K562 (cell line): ENCODE results near the gene HGS. TPM values are rescaled to one million over a fixed set of nuclear protein-coding genes. Genes with fewer than 3 reads are reported as not detected.
A peak's percentile ranks its signal among the peaks of the same experiment; 100 is the strongest.

Experiments
- ARID2 ChIP-seq: fragments of 450-650 bp; IDR thresholded peaks from 2 replicates; pipeline ENCODE4 v1.6.1; 2017; ENCODE audit warnings: antibody characterized with exemption, mild to moderate bottlenecking
- ARID3B ChIP-seq: fragments of 250-450 bp; sonication (Bioruptor Pico); IDR thresholded peaks from 2 replicates; pipeline ENCODE4 v1.4.0; 2020; ENCODE audit warnings: borderline replicate concordance
- CHD1 ChIP-seq: fragments of 200-600 bp; sonication (generic); IDR thresholded peaks from one replicate; pipeline ENCODE4 v1.6.1; 2012; ENCODE audit warnings: mild to moderate bottlenecking, moderate library complexity, low read length, inconsistent platforms
- GMEB1 ChIP-seq: fragments of 250-450 bp; sonication (Bioruptor Pico); IDR thresholded peaks from 2 replicates; pipeline ENCODE4 v1.4.0; 2020; ENCODE audit warnings: mild to moderate bottlenecking
- RBM14 ChIP-seq: fragments of 200-400 bp; formaldehyde crosslinking; IDR thresholded peaks from 2 replicates; pipeline ENCODE4 v1.6.1; 2018; ENCODE audit warnings: low read depth, mild to moderate bottlenecking, low read length, moderate library complexity, borderline replicate concordance; ENCODE audit not compliant: insufficient read depth
- SETDB1 ChIP-seq: IDR thresholded peaks from one replicate; pipeline ENCODE4 v1.6.1; 2012; ENCODE audit warnings: low read length, control low read depth, inconsistent platforms
- ZNF444 ChIP-seq: fragments of 250-450 bp; sonication (Bioruptor Pico); IDR thresholded peaks from 2 replicates; pipeline ENCODE4 v1.4.0; 2020; ENCODE audit warnings: mild to moderate bottlenecking, moderate library complexity
- ZNF717 ChIP-seq: fragments of 250-450 bp; sonication (Bioruptor Pico); IDR thresholded peaks from 2 replicates; pipeline ENCODE4 v1.5.0; 2021
- polyA plus RNA-seq, 8 experiments: library from polyadenylated mRNA; depleted of rRNA in 4 of 8; stranded (reverse) in 5 of 8; unstranded in 3 of 8; fragments of >200 nt; fragmentation: Nextera tagmentation in 2 of 8; fragmentation: Illumina TruSeq in 1 of 8; extraction: Ambion mirVana in 2 of 8; extraction: Trizol in 1 of 8; gene quantifications; 2 replicates each; pipeline versions ENCODE4 v1.2.1 to v1.2.3, GENCODE V29; 2011 to 2014; ENCODE audit warnings: inconsistent platforms in 1 of 8, missing spikeins in 1 of 8
- total RNA-seq, 7 experiments: library from RNA; depleted of rRNA in 6 of 7; stranded (reverse); fragments of >200 nt in 6 of 7; fragmentation: Illumina TruSeq in 2 of 7; extraction: Trizol in 2 of 7; gene quantifications; 2 replicates each; pipeline versions ENCODE4 v1.2.1 to v1.2.3, GENCODE V29; 2011 to 2021; ENCODE audit warnings: low replicate concordance in 1 of 7
- TF ChIP-seq, protein P1 (sequence below): fragments of 450-650 bp; IDR thresholded peaks from 2 replicates; pipeline ENCODE4 v1.6.1; 2016; ENCODE audit warnings: mild to moderate bottlenecking, moderate library complexity
- TF ChIP-seq, protein P2 (sequence below): fragments of 450-650 bp; formaldehyde crosslinking; IDR thresholded peaks from 2 replicates; pipeline ENCODE4 v1.4.0; 2022; ENCODE audit warnings: missing genetic modification characterization

HGS gene
- total and polyA plus RNA-seq, 9 of the 15 experiments (the other 6 are each of a cell fraction or from before 2014, with no cell fraction given), result 3.9 to 176 (median 77.1) TPM

DNA sequence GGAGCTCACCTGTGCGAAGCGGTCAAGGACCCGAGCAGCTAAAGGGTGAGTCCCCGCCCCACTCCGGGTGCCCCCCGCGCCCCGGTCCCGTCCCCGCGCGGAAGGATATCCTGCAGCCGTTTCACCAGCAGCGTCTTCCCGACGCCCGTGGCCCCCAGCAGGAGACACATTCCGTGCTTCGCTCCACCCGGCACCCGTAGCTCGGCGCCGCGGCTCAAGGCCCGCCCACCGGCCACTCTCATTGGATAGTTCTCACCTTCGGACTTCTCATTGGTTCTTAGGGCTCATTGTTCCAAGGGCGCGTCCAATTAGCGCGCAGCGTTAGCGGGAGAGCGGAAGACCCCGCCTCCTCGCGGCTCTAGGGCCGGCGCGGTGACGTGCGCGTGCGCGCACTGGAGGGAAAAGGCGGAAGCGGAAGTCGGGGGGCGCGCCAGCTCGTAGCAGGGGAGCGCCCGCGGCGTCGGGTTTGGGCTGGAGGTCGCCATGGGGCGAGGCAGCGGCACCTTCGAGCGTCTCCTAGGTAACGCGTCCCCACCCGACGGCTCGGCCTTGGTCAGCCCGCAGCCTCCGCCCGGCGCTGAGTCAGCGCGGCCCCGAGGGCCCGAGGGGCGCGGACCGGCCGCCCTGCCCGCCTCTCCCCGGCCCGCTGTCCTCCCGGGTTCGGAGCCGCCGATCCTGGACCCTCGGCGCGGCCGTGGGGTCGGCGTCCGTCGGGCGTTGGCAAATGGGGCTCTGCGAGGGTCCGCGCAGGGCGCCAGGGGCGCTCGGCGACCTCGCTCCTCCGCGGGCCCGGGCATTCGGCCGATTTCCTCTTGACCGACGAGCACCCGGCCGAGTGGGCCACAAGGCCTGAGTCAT lies at the start of gene HGS, which contains the start of gene ARL16 (continued):
- TF ChIP-seq CHD1 (no peak), ARID2 (no peak), ZNF717 (CRISPR knock-in tag) (no peak), ARID3B (CRISPR knock-in tag) (no peak), GMEB1 (CRISPR knock-in tag) (peak; percentile 89), SETDB1 (no peak), ZNF444 (CRISPR knock-in tag) (no peak), RBM14 (no peak)
- TF ChIP-seq, protein P1, sequence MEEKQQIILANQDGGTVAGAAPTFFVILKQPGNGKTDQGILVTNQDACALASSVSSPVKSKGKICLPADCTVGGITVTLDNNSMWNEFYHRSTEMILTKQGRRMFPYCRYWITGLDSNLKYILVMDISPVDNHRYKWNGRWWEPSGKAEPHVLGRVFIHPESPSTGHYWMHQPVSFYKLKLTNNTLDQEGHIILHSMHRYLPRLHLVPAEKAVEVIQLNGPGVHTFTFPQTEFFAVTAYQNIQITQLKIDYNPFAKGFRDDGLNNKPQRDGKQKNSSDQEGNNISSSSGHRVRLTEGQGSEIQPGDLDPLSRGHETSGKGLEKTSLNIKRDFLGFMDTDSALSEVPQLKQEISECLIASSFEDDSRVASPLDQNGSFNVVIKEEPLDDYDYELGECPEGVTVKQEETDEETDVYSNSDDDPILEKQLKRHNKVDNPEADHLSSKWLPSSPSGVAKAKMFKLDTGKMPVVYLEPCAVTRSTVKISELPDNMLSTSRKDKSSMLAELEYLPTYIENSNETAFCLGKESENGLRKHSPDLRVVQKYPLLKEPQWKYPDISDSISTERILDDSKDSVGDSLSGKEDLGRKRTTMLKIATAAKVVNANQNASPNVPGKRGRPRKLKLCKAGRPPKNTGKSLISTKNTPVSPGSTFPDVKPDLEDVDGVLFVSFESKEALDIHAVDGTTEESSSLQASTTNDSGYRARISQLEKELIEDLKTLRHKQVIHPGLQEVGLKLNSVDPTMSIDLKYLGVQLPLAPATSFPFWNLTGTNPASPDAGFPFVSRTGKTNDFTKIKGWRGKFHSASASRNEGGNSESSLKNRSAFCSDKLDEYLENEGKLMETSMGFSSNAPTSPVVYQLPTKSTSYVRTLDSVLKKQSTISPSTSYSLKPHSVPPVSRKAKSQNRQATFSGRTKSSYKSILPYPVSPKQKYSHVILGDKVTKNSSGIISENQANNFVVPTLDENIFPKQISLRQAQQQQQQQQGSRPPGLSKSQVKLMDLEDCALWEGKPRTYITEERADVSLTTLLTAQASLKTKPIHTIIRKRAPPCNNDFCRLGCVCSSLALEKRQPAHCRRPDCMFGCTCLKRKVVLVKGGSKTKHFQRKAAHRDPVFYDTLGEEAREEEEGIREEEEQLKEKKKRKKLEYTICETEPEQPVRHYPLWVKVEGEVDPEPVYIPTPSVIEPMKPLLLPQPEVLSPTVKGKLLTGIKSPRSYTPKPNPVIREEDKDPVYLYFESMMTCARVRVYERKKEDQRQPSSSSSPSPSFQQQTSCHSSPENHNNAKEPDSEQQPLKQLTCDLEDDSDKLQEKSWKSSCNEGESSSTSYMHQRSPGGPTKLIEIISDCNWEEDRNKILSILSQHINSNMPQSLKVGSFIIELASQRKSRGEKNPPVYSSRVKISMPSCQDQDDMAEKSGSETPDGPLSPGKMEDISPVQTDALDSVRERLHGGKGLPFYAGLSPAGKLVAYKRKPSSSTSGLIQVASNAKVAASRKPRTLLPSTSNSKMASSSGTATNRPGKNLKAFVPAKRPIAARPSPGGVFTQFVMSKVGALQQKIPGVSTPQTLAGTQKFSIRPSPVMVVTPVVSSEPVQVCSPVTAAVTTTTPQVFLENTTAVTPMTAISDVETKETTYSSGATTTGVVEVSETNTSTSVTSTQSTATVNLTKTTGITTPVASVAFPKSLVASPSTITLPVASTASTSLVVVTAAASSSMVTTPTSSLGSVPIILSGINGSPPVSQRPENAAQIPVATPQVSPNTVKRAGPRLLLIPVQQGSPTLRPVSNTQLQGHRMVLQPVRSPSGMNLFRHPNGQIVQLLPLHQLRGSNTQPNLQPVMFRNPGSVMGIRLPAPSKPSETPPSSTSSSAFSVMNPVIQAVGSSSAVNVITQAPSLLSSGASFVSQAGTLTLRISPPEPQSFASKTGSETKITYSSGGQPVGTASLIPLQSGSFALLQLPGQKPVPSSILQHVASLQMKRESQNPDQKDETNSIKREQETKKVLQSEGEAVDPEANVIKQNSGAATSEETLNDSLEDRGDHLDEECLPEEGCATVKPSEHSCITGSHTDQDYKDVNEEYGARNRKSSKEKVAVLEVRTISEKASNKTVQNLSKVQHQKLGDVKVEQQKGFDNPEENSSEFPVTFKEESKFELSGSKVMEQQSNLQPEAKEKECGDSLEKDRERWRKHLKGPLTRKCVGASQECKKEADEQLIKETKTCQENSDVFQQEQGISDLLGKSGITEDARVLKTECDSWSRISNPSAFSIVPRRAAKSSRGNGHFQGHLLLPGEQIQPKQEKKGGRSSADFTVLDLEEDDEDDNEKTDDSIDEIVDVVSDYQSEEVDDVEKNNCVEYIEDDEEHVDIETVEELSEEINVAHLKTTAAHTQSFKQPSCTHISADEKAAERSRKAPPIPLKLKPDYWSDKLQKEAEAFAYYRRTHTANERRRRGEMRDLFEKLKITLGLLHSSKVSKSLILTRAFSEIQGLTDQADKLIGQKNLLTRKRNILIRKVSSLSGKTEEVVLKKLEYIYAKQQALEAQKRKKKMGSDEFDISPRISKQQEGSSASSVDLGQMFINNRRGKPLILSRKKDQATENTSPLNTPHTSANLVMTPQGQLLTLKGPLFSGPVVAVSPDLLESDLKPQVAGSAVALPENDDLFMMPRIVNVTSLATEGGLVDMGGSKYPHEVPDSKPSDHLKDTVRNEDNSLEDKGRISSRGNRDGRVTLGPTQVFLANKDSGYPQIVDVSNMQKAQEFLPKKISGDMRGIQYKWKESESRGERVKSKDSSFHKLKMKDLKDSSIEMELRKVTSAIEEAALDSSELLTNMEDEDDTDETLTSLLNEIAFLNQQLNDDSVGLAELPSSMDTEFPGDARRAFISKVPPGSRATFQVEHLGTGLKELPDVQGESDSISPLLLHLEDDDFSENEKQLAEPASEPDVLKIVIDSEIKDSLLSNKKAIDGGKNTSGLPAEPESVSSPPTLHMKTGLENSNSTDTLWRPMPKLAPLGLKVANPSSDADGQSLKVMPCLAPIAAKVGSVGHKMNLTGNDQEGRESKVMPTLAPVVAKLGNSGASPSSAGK, result no peak
- TF ChIP-seq, protein P2, sequence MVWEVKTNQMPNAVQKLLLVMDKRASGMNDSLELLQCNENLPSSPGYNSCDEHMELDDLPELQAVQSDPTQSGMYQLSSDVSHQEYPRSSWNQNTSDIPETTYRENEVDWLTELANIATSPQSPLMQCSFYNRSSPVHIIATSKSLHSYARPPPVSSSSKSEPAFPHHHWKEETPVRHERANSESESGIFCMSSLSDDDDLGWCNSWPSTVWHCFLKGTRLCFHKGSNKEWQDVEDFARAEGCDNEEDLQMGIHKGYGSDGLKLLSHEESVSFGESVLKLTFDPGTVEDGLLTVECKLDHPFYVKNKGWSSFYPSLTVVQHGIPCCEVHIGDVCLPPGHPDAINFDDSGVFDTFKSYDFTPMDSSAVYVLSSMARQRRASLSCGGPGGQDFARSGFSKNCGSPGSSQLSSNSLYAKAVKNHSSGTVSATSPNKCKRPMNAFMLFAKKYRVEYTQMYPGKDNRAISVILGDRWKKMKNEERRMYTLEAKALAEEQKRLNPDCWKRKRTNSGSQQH, result no peak
